ENCODE measurements around the gene PDGFC.

PDGFC gene

GRCh38 chr4:156746111-156746510, 225.5 kb downstream of the PDGFC start:
- H3K27me3 ChIP-seq (ENCODE audit: insufficient read depth, poor library complexity, severe bottlenecking) = no peaks in the 10 kb centered on the region
- H3K4me1 ChIP-seq (ENCODE audit: insufficient read depth, poor library complexity, severe bottlenecking) = peaks cover 3% of the 10 kb centered on the region
- no peak for TF ChIP-seq CTCF (IDR thresholded peaks at IDR 0.05; ENCODE audit: poor library complexity, severe bottlenecking)
- H3K9me3 ChIP-seq (ENCODE audit: severe bottlenecking) = peaks cover 6% of the 10 kb centered on the region
- no peak overlapping the region for H3K4me3 ChIP-seq (ENCODE audit: severe bottlenecking)
- DNase-seq (ENCODE audit: low spot score) (no peak), ATAC-seq (ENCODE audit: low read depth) (no peak)
- H3K27ac ChIP-seq (ENCODE audit: poor library complexity, severe bottlenecking) = no peak overlapping the region
- no peaks in the 10 kb centered on the region for H3K36me3 ChIP-seq (ENCODE audit: low read depth)

- no peak for ATAC-seq (ENCODE audit: low read depth)
- peaks cover 6% of the 10 kb centered on the region for H3K9me3 ChIP-seq (ENCODE audit: severe bottlenecking)
- no peak for TF ChIP-seq CTCF (IDR thresholded peaks at IDR 0.05; ENCODE audit: poor library complexity, severe bottlenecking)
- no peak overlapping the region for H3K4me3 ChIP-seq (ENCODE audit: severe bottlenecking)
- no peaks in the 10 kb centered on the region for H3K36me3 ChIP-seq (ENCODE audit: low read depth)
- peaks cover 18% of the 10 kb centered on the region for H3K4me1 ChIP-seq (ENCODE audit: insufficient read depth, poor library complexity, severe bottlenecking)
- H3K27me3 ChIP-seq (ENCODE audit: insufficient read depth, poor library complexity, severe bottlenecking) = no peaks in the 10 kb centered on the region
- DNase-seq (ENCODE audit: low spot score) = no peak
- H3K27ac ChIP-seq (ENCODE audit: poor library complexity, severe bottlenecking) = no peak overlapping the region
Measured at GRCh38 chr4:156738766-156739165, 232.8 kb downstream of the PDGFC start.

DNA sequence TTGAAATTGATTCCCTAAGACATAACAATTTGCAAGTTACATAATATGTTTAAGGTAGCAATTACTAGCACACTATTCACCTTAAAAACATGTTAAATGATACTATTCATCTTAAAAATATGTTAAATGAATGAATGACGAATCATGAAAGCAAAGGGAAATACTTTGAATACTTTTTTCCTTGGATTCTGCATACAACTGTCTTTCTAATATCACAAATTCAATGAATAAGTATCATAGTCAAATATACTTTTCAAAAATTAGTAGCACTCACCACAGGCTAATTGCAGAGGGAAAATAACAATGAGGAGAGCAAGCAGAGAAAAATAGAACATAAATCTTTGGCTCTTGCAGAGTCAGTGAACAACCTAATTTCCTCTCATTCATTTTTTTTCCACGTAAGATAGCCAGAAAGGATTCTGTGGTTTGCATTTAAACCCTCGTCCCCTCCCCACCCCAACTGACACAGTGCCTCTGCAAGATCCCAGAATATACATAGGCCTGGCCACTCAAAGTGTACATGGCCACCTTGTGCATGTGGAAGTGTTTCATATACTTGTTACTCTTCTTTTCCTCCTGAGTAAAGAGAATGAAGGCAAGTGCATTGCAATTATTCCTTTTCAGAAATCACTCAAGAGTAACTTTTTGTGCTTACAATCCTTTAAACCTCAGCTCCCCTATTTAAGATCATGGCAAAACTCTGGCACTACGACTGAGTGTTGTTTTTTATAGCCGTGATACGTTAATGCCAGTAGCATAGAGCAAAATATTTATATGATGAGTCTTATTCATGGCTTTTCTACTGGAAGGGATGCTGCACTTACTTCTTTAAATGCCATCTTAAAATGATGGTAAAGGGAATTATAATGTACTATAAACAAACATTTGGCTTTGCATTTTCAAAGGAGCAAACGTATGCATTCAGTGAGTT, 236.4 kb downstream of the PDGFC start:
- DNase-seq (ENCODE audit: low spot score) (no peak), ATAC-seq (ENCODE audit: low read depth) (peak; percentile 80)

DNA sequence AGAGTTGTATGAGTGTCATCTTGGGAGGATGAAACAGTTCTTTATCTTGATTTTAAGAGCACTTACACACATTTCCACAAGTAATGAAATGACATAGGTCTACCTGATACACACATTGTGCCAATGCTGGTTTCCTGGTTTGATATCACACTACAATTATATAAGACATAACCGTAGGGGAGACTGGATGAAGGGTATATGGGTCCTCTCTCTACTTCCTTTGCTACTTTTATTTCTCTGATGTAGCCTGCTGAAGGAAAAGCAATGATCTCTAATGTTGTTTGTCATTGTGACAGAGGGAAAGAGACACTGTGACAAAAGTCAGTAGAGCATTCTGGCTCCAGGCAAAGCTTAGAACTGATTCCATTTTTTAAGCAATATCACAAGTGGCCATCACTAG, 238.0 kb downstream of the PDGFC start:
- DNase-seq (ENCODE audit: low spot score) (no peak), ATAC-seq (ENCODE audit: low read depth) (no peak)
- peak overlapping the region; percentile 90 for H3K27ac ChIP-seq (ENCODE audit: poor library complexity, severe bottlenecking)
- peaks cover 18% of the 10 kb centered on the region for H3K4me1 ChIP-seq (ENCODE audit: insufficient read depth, poor library complexity, severe bottlenecking)
- no peaks in the 10 kb centered on the region for H3K36me3 ChIP-seq (ENCODE audit: low read depth)
- H3K27me3 ChIP-seq (ENCODE audit: insufficient read depth, poor library complexity, severe bottlenecking) = no peaks in the 10 kb centered on the region
- no peak for TF ChIP-seq CTCF (IDR thresholded peaks at IDR 0.05; ENCODE audit: poor library complexity, severe bottlenecking)
- H3K9me3 ChIP-seq (ENCODE audit: severe bottlenecking) = peaks cover 10% of the 10 kb centered on the region
- H3K4me3 ChIP-seq (ENCODE audit: severe bottlenecking) = no peak overlapping the region

More for the DNA sequence above, 236.4 kb downstream of the PDGFC start:
- no peak for TF ChIP-seq CTCF (IDR thresholded peaks at IDR 0.05; ENCODE audit: poor library complexity, severe bottlenecking)
- Histone ChIP-seq H3K9me3 (ENCODE audit: severe bottlenecking) (peaks cover 10% of the 10 kb centered on the region), H3K27ac (ENCODE audit: poor library complexity, severe bottlenecking) (peak overlapping the region; percentile 90), H3K4me3 (ENCODE audit: severe bottlenecking) (no peak overlapping the region), H3K27me3 (ENCODE audit: insufficient read depth, poor library complexity, severe bottlenecking) (no peaks in the 10 kb centered on the region), H3K4me1 (ENCODE audit: insufficient read depth, poor library complexity, severe bottlenecking) (peaks cover 18% of the 10 kb centered on the region), H3K36me3 (ENCODE audit: low read depth) (no peaks in the 10 kb centered on the region)

DNA sequence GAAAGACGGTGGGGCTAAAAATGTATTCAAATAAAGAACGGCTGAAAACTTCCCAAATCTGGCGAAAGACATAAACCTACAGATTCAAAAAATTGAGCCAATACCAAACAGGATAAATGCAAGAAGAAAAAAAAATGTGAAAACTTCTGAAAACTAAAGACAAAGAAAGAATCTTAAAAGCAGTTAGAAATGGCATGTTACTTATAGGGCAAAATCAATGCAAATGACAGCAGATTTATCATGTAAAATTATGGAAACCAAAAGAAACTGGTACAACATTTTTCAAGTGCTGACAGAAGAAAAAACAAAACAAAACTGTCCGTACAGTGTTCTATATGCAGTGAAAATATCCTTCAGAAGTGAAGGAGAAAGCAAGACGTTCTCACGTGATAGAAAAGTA, 239.0 kb downstream of the PDGFC start:
- no peak for TF ChIP-seq CTCF (IDR thresholded peaks at IDR 0.05; ENCODE audit: poor library complexity, severe bottlenecking)
- no peak for ATAC-seq (ENCODE audit: low read depth)
- no peak overlapping the region for H3K4me3 ChIP-seq (ENCODE audit: severe bottlenecking)
- DNase-seq (ENCODE audit: low spot score) = no peak
- H3K4me1 ChIP-seq (ENCODE audit: insufficient read depth, poor library complexity, severe bottlenecking) = peaks cover 18% of the 10 kb centered on the region
- H3K9me3 ChIP-seq (ENCODE audit: severe bottlenecking) = peaks cover 10% of the 10 kb centered on the region
- H3K27ac ChIP-seq (ENCODE audit: poor library complexity, severe bottlenecking) = no peak overlapping the region
- H3K27me3 ChIP-seq (ENCODE audit: insufficient read depth, poor library complexity, severe bottlenecking) = no peaks in the 10 kb centered on the region
- H3K36me3 ChIP-seq (ENCODE audit: low read depth) = no peaks in the 10 kb centered on the region
